HG02623 (cell line): Measurements from ENCODE around the gene USF2.

ENCODE experiments used
- ATAC-seq: cut with Tn5 transposase; IDR thresholded peaks from one replicate; pipeline ENCODE4 v1.9.1; 2021; ENCODE audit warnings: moderate library complexity; ENCODE audit not compliant: unreplicated experiment

Gene USF2

GRCh38 chr19:35297922-35298321 lies 29.2 kb downstream of the USF2 start:
- ATAC-seq = no peak

DNA sequence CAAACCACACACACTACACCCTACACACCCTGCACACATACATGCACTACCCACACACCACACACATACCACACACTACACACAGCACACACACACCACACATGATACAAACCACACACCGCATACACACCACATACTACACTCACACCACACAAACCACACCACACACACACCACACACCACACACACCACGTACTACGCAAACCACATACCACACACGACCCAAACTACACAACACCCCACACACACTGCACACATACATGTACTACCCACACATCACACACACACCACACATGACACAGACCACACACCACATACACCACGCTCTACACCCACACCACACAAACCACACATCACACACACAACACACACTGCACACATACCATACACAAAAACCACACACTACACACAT lies 29.8 kb downstream of the USF2 start:
- no peak for ATAC-seq

- no peak for ATAC-seq
These were observed 31.0 kb downstream of the USF2 start for GRCh38 chr19:35299523-35300338.

- no peak for ATAC-seq
These were observed 31.5 kb downstream of the USF2 start for GRCh38 chr19:35300339-35300649.

DNA sequence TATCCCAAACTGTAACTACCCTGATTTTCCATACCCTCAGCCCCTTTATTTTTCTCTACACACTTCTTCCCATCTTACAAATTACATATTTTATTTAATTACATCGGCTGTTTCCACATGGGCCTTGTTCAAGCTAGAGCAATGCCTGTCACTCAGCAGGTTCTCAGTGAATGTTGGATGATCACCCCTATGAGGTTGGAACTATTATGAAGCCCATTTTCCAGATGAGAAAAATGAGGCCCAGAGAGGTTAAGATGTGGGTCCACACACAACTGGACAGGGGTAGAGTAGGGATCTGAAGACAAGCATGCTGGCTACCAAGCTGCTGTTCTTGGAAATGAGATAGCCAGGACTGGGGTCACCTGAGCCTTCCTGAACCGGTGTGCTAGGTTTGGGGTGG lies 33.2 kb downstream of the USF2 start:
- ATAC-seq = no peak

DNA sequence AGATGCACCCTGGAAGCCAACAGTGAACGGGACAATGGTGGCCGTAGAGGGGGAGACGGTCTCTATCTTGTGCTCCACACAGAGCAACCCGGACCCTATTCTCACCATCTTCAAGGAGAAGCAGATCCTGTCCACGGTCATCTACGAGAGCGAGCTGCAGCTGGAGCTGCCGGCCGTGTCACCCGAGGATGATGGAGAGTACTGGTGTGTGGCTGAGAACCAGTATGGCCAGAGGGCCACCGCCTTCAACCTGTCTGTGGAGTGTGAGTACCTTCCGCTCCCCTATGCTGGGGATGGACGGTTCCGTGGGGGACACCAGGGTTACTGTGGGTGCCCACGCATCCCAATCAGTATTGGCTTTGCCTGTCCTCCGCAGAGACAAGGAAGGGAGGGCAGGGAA lies 33.7 kb downstream of the USF2 start:
- ATAC-seq = no peak

DNA sequence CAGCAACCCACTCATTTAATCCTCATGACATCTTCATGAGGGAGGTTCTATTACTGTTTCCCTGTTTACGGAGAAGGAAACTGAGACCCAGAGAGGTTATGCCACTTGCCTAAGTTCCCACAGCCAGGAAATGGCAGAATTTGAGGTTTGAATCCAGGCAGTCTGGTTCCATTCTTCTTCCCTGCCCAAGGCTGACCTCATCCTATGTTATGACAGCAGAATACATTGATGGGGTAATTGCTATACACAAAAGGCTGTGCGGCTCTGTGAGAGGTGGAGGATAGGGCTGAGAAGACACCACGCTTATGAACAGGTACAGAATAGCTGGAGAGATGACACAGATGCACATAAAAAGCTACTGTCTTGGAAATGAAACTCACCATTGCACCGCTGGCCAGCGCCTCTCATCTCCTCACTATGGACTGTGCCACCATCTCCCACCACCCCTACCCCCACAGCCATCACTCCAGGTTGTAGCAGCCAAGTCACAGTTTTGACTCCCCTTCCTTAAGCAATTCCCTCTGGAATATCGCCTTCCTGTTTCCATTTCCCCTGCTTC lies 34.7 kb downstream of the USF2 start:
- no peak for ATAC-seq

DNA sequence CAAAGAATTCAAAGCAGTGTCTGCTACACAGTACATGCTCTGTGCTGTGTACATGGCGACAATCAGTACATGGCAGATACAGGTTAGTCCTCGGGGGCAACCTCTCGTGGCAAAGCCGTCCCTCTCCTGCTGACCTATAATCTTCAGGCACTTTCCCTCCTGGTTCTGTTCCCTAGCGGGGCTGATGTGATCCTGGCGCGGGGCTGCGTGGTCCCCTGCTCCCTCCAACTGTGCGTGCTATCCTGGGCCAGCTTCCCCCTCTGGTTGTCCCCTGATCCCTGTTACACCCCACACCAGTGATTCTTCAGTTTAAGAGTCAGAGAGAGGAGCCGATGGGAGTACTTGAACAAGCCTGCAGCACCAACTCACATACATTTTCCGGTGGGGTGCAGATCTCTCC lies 35.3 kb downstream of the USF2 start:
- no peak for ATAC-seq

GRCh38 chr19:35305181-35305580 lies 36.4 kb downstream of the USF2 start:
- no peak for ATAC-seq

DNA sequence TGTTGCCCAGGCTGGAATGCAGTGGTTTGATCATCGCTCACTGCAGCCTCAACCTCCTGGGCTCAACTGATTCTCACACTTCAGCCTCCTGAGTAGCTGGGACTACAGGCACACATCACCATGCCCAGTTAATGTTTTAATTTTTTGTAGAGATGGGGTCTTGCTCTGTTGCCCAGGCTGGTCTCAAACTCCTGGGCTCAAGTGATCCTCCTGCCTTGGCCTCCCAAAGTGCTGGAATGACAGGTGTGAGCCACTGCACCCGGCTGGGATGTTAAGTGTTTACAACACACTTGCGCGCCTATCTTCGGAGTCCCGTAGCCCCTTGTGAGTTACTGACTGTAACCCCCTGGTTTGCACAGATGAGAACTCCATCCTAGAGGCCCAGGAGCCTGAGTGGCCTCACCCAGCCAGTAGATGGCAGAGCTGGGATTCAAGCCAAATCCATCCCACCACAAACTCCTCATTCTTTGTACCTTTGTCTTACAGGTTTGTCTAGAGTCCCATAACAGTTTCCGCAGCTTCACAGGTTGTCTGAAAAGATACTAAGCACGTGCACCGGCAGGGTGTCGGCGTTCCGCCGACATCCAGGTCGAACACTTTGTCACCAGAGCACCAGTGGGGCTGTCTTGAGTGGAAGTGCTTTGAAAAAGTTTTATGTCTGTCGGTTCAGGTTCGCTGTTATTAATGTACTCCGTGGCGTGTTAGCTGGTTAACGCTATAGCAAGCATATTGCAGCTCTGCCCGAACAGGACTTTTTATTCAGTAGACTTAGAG lies 37.9 kb downstream of the USF2 start:
- ATAC-seq = no peak

GRCh38 chr19:35307931-35308330 lies 39.2 kb downstream of the USF2 start:
- ATAC-seq = no peak

DNA sequence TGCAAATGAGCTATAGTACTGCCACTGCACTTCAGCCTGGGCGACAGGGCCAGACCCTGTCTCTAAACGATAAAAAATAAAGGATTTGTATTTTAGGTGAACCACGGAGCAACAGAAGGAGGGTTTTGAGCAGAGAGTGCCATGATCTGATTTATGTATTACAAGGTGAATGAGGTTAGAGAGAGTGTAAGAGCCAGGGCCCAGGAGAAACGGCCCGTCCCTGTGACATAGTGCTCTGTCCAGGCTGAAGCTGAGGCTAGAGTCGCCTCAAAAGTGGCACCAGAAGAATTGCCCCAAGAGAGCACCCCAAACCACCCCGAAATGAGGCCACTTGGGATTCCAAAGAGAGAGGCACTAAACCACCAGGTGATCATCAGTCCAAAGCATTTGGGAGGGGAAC lies 40.1 kb downstream of the USF2 start:
- ATAC-seq = no peak

DNA sequence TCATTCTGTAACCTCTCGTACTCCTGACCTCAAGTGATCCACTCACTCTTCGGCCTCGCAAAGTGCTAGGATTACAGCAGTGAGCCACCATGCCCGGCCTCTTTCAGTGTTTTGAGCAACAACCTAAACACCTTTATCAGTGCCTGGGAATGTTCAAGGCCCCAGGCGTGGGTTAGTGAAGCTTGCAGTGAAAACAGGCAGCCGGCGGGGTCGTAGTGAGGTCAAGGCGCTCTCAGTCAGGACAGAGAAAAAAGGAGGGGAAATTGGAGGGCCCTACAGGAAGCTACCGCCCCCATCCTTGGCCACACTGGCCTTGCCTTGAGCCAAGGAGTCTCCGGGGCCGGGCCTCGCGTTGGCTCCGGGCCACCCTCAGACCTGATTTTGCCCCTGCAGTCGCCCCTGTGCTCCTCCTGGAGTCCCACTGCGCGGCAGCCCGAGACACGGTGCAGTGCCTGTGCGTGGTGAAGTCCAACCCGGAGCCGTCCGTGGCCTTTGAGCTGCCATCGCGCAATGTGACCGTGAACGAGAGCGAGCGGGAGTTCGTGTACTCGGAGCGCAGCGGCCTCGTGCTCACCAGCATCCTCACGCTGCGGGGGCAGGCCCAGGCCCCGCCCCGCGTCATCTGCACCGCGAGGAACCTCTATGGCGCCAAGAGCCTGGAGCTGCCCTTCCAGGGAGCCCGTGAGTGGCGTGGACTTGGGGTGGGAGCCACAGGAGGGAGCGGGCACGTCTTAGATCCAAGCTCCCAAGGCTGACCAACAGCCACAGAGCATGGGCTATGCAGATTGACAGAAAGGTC lies 40.9 kb downstream of the USF2 start:
- ATAC-seq = no peak

GRCh38 chr19:35310331-35310730 lies 41.6 kb downstream of the USF2 start:
- ATAC-seq = no peak

DNA sequence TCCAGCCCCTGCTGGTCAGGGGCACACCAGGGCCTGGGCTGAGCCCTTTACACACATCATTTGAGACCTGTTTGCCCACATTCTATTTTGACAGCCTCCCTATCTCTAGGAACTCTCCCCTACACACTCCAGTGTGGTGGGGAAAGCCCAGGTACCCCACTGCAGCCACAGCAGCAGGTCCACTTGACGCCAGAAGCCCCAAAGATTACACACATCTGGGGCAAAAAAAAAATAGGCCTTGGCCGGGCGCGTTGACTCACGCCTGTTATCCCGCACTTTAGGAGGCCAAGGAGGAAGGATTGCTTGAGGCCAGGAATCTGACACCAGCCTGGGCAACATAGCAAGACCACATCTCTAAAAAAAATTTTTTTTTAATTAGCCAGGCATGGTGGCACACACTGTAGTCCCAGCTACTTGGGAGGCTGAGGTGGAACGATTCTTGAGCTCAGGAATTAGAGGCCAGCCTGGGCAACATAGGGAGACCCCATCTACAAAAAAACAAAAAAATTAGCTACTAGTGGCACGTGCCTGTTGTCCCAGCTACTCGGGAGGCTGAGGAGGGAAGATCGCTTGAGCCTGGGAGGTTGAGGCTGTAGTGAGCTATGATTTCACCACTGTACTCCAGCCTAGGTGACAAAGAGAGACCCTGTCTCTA lies 42.2 kb downstream of the USF2 start:
- ATAC-seq = no peak

DNA sequence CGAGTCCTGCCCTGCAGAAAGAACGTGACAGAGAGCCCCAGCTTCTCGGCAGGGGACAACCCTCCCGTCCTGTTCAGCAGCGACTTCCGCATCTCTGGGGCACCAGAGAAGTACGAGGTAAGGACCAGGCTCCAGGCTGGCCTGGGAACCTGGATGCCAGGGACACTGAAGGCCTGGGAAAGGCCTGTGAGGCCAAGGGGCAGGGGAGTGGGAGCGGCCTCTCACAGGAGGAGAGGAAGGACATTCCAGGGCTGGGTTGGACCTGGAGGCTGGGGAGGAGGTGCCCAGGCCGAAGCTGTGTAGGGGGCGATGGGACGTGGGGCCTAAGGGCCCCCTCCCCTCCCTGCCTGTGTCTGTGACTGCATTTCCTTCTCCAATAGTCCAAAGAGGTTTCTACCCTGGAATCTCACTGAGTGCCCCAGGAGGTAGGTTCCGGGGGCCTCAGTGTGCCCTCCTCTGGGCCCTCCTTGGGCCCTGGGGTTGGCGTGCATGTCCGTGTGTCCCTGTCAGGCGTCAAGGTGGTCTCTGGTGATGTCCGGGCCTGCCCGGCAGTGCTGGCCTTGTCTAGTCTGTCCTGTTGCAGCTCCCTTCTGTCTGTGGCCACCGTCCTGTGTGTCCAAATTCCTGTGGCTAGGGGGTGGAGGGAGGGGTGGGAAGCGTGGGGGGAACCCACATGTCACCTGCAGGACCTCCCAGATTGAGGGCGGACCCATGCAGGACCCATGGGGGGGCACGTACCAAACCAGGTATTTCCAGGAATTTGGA lies 43.3 kb downstream of the USF2 start:
- no peak for ATAC-seq

DNA sequence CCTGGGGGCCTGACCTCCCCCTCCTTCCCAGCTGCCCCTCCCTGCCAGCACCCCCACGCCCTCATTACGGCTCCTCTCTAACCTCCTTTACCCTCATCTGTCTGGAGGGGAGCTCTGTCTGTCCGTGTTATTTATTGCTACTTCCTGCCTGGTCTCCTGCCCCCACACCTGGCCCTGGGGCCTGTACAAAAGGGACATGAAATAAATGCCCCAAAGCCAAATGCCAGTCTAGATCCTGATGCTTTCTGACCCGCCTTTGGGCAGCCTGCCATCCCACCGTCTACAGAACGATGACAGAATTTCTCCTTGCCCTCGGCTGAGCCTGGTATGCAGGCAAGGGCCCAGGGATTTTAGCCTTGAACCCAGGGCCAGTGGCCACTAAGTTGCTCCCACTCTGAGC lies 44.8 kb downstream of the USF2 start:
- no peak for ATAC-seq

GRCh38 chr19:35314031-35314430 lies 45.3 kb downstream of the USF2 start:
- ATAC-seq = no peak

DNA sequence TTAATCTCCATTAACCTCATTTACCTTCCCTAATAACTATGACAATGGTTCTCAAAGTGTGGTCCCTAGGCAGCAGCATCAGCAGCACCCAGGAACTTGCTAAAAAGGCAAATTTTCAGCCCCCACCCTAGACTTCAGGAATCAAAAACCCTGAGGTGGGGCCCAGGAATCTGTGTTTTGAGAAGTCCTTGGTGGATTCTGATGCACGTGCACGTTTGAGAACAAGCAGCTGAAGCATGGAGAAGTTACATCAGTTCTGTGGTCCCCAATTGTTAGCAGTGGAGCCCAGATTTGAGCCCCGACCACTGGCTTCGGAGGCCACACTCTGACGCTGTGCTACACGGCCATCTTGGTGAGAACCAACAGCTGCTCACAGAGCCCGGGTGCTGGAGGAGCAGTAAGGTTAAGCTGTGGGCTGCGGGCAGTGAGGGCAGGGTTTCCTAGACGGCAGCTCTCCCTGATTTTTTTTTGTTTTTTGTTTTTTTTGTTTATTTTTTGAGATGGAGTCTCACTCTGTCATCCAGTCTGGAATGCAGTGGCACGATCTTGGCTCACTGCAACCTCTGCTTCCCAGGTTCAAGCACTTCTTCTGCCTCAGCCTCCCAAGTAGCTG lies 46.2 kb downstream of the USF2 start:
- no peak for ATAC-seq

- no peak for ATAC-seq
These were observed 47.1 kb downstream of the USF2 start for GRCh38 chr19:35315883-35316282.
